ENCODE data around the gene ALOXE3.

The ALOXE3 gene

GRCh38 chr17:8064561-8065019, 53.7 kb downstream of the ALOXE3 start:
- TF ChIP-seq EZH2 (optimal IDR thresholded peaks at IDR 0.05; ENCODE audit: low read depth, low read length) (no peak), CTCF (IDR thresholded peaks at IDR 0.05; ENCODE audit: low read length) (no peak), EZH2phosphoT487 (IDR thresholded peaks at IDR 0.05; ENCODE audit: low read length) (no peak)
- H3K4me1 ChIP-seq (ENCODE audit: low read length), result peaks cover 4% of the 10 kb centered on the region
- H3K9ac ChIP-seq (ENCODE audit: low read length), result no peak overlapping the region
- H3K27ac ChIP-seq (ENCODE audit: low read length), result no peak overlapping the region
- no peak for DNase-seq
- H3K27me3 ChIP-seq (replicated peaks; ENCODE audit: insufficient read depth, low read length), result peaks cover 94% of the 10 kb centered on the region
- no peaks in the 10 kb centered on the region for H3F3A ChIP-seq (ENCODE audit: insufficient read depth, low read length)
- no peak overlapping the region for H3K4me3 ChIP-seq (ENCODE audit: low read length)
- no peaks in the 10 kb centered on the region for H3K36me3 ChIP-seq (replicated peaks; ENCODE audit: insufficient read depth, low read length)
- no peak overlapping the region for H2AFZ ChIP-seq (ENCODE audit: low read length)
- H3K4me2 ChIP-seq (ENCODE audit: low read depth, low read length), result no peak overlapping the region
- no peaks in the 10 kb centered on the region for H3K9me3 ChIP-seq (replicated peaks; ENCODE audit: insufficient read depth, low read length)
- no peaks in the 10 kb centered on the region for H4K20me1 ChIP-seq (ENCODE audit: insufficient read depth, low read length)
- H3K79me2 ChIP-seq (ENCODE audit: low read length), result no peaks in the 10 kb centered on the region
- no peaks in the 10 kb centered on the region for H3K9me2 ChIP-seq (replicated peaks; ENCODE audit: insufficient read depth, low read length)

GRCh38 chr17:8063761-8064534, 54.4 kb downstream of the ALOXE3 start:
- no peak overlapping the region for H3K4me2 ChIP-seq (ENCODE audit: low read depth, low read length)
- H2AFZ ChIP-seq (ENCODE audit: low read length), result no peak overlapping the region
- H3F3A ChIP-seq (ENCODE audit: insufficient read depth, low read length), result no peaks in the 10 kb centered on the region
- H3K79me2 ChIP-seq (ENCODE audit: low read length), result no peaks in the 10 kb centered on the region
- H3K9ac ChIP-seq (ENCODE audit: low read length), result no peak overlapping the region
- no peaks in the 10 kb centered on the region for H3K9me3 ChIP-seq (replicated peaks; ENCODE audit: insufficient read depth, low read length)
- H3K27me3 ChIP-seq (replicated peaks; ENCODE audit: insufficient read depth, low read length), result peaks cover 94% of the 10 kb centered on the region
- H3K36me3 ChIP-seq (replicated peaks; ENCODE audit: insufficient read depth, low read length), result no peaks in the 10 kb centered on the region
- TF ChIP-seq EZH2 (optimal IDR thresholded peaks at IDR 0.05; ENCODE audit: low read depth, low read length) (no peak), CTCF (IDR thresholded peaks at IDR 0.05; ENCODE audit: low read length) (no peak), EZH2phosphoT487 (IDR thresholded peaks at IDR 0.05; ENCODE audit: low read length) (no peak)
- no peak overlapping the region for H3K4me3 ChIP-seq (ENCODE audit: low read length)
- H3K27ac ChIP-seq (ENCODE audit: low read length), result no peak overlapping the region
- no peaks in the 10 kb centered on the region for H3K9me2 ChIP-seq (replicated peaks; ENCODE audit: insufficient read depth, low read length)
- H4K20me1 ChIP-seq (ENCODE audit: insufficient read depth, low read length), result no peaks in the 10 kb centered on the region
- DNase-seq, result no peak
- H3K4me1 ChIP-seq (ENCODE audit: low read length), result peaks cover 4% of the 10 kb centered on the region

GRCh38 chr17:8062807-8063483, 55.4 kb downstream of the ALOXE3 start:
- TF ChIP-seq EZH2 (optimal IDR thresholded peaks at IDR 0.05; ENCODE audit: low read depth, low read length), result no peak
- no peak for TF ChIP-seq CTCF (IDR thresholded peaks at IDR 0.05; ENCODE audit: low read length)
- TF ChIP-seq EZH2phosphoT487 (IDR thresholded peaks at IDR 0.05; ENCODE audit: low read length), result 0 out of 2 replicates have a peak, but pooled peaks have one; percentile 32
- Histone ChIP-seq H3K36me3 (replicated peaks; ENCODE audit: insufficient read depth, low read length) (no peaks in the 10 kb centered on the region), H2AFZ (ENCODE audit: low read length) (no peak overlapping the region), H3K9me3 (replicated peaks; ENCODE audit: insufficient read depth, low read length) (no peaks in the 10 kb centered on the region), H3K27me3 (replicated peaks; ENCODE audit: insufficient read depth, low read length) (peaks cover 95% of the 10 kb centered on the region), H3K4me3 (ENCODE audit: low read length) (no peak overlapping the region; the same call in 1 of the 2 replicates), H4K20me1 (ENCODE audit: insufficient read depth, low read length) (no peaks in the 10 kb centered on the region), H3K9ac (ENCODE audit: low read length) (no peak overlapping the region), H3K9me2 (replicated peaks; ENCODE audit: insufficient read depth, low read length) (no peaks in the 10 kb centered on the region), H3K27ac (ENCODE audit: low read length) (no peak overlapping the region), H3K79me2 (ENCODE audit: low read length) (no peaks in the 10 kb centered on the region), H3K4me1 (ENCODE audit: low read length) (peaks cover 4% of the 10 kb centered on the region), H3F3A (ENCODE audit: insufficient read depth, low read length) (no peaks in the 10 kb centered on the region), H3K4me2 (ENCODE audit: low read depth, low read length) (peak overlapping the region; percentile 19; the same call in 1 of the 2 replicates)
- DNase-seq, result no peak
